Natural killer cell (primary cell): ENCODE measurements around the gene SUMF1. TPM values are rescaled to one million over a fixed set of nuclear protein-coding genes. Genes with fewer than 3 reads are reported as not detected.
A peak's percentile ranks its signal among the peaks of the same experiment; 100 is the strongest.

Experiments
- ATAC-seq, 3 donors: fragments of 150-1000 bp in 2 of 3; fragments of 200-7000 bp in 1 of 3; cut with Tn5 transposase; 1 replicate in 1 of 3; 2 replicates in 2 of 3; pipeline ENCODE4 v1.10.0; 2021; ENCODE audit warnings: mild to moderate bottlenecking in 2 of 3, moderate library complexity in 2 of 3
- DNase-seq, 2 donors: peaks; one replicate each; pipeline versions ENCODE4 v3.0.0 to v3.0.0-alpha.2; 2013 to 2021; ENCODE audit warnings: mixed read lengths in 1 of 2
- H3K27ac ChIP-seq: one replicate; pipeline ENCODE4 v1.5.1; 2013; ENCODE audit warnings: mild to moderate bottlenecking, low read length
- H3K27me3 ChIP-seq: one replicate; pipeline ENCODE4 v1.6.1; 2013; ENCODE audit warnings: low read length; ENCODE audit not compliant: control insufficient read depth, insufficient read depth
- H3K36me3 ChIP-seq: one replicate; pipeline ENCODE4 v1.6.1; 2013; ENCODE audit warnings: low read length; ENCODE audit not compliant: control insufficient read depth, insufficient read depth
- H3K4me1 ChIP-seq: one replicate; pipeline ENCODE4 v1.6.1; 2013; ENCODE audit warnings: low read length; ENCODE audit not compliant: control insufficient read depth, insufficient read depth
- H3K4me3 ChIP-seq: one replicate; pipeline ENCODE4 v1.5.1; 2013; ENCODE audit warnings: low read length
- H3K9me3 ChIP-seq: one replicate; pipeline ENCODE4 v1.6.1; 2013; ENCODE audit warnings: low read length; ENCODE audit not compliant: control insufficient read depth, insufficient read depth
- H3K27ac Mint-ChIP-seq, 2 donors: one replicate each; pipeline ENCODE4 v1.8.0; 2022; ENCODE audit warnings: mild to moderate bottlenecking in 2 of 2, mixed read lengths in 2 of 2, moderate library complexity in 1 of 2
- H3K27me3 Mint-ChIP-seq, 2 donors: one replicate each; pipeline ENCODE4 v1.8.0; 2022; ENCODE audit warnings: low read depth in 2 of 2, mixed read lengths in 2 of 2
- H3K36me3 Mint-ChIP-seq: one replicate; pipeline ENCODE4 v1.8.0; 2022; ENCODE audit warnings: mixed read lengths
- H3K4me1 Mint-ChIP-seq, 2 donors: one replicate each; pipeline ENCODE4 v1.8.0; 2022; ENCODE audit warnings: mixed read lengths in 2 of 2
- H3K4me3 Mint-ChIP-seq: one replicate; pipeline ENCODE4 v1.8.0; 2022; ENCODE audit warnings: mild to moderate bottlenecking, moderate library complexity, mixed read lengths
- H3K9me3 Mint-ChIP-seq, 2 donors: one replicate each; pipeline ENCODE4 v1.8.0; 2022; ENCODE audit warnings: mixed read lengths in 2 of 2
- CTCF ChIP-seq: fragments of 200-600 bp; IDR thresholded peaks from one replicate; pipeline ENCODE4 v1.8.0; 2022; ENCODE audit warnings: antibody characterized with exemption
- WGBS: methylation state at CpG from one replicate; pipeline ENCODE4 v1.1.7; 2013; ENCODE audit warnings: missing lambda C conversion rate; ENCODE audit not compliant: insufficient coverage; 5-methylcytosine and 5-hydroxymethylcytosine counted together
- intact Hi-C: fragments of 100-400 bp; cut with micrococcal nuclease; formaldehyde crosslinking; loops from one replicate; pipeline ENCODE4 v1.14.2; 2022
- total RNA-seq, 4 donors: library from RNA; stranded (reverse); fragments of 120-200 nt in 1 of 4; gene quantifications; one replicate each; pipeline versions ENCODE4 v1.2.3 to v1.2.4, GENCODE V29; 2013 to 2022

SUMF1 gene
- total RNA-seq, 3 donors from 2014 or later (not counting 1 experiment from before 2014, with no cell fraction given), result 16.3 to 19.8 (median 19.3) TPM

GRCh38 chr3:4440951-4441350, 26.1 kb downstream of the SUMF1 start:
- Mint-ChIP-seq H3K4me1 (peaks cover 0 to 4% of the 10 kb centered on the region in 2 donors), H3K27ac (no peak overlapping the region), H3K4me3 (no peak overlapping the region), H3K27me3 (no peaks in the 10 kb centered on the region), H3K9me3 (no peaks in the 10 kb centered on the region), H3K36me3 (peaks cover 7% of the 10 kb centered on the region)
- DNase-seq (no peak), ATAC-seq (no peak)
- TF ChIP-seq CTCF, result no peak
- WGBS, result 82% methylated on average over 6 of the region's 6 CpGs
- peaks cover 14% of the 10 kb centered on the region for H3K36me3 ChIP-seq
- no peak overlapping the region for H3K27ac ChIP-seq
- no peaks in the 10 kb centered on the region for H3K27me3 ChIP-seq
- no peak overlapping the region for H3K4me3 ChIP-seq
- intact Hi-C loops, result no loop called here
- no peaks in the 10 kb centered on the region for H3K9me3 ChIP-seq
- no peaks in the 10 kb centered on the region for H3K4me1 ChIP-seq

GRCh38 chr3:4438296-4438695, 28.8 kb downstream of the SUMF1 start:
- Histone ChIP-seq H3K27me3 (no peaks in the 10 kb centered on the region), H3K27ac (no peak overlapping the region), H3K9me3 (no peaks in the 10 kb centered on the region), H3K4me3 (no peak overlapping the region), H3K4me1 (no peaks in the 10 kb centered on the region), H3K36me3 (peaks cover 6% of the 10 kb centered on the region)
- no peak for ATAC-seq
- intact Hi-C loops, result no loop called here
- peaks cover 10% of the 10 kb centered on the region for H3K36me3 Mint-ChIP-seq
- DNase-seq, result no peak
- H3K9me3 Mint-ChIP-seq, result no peaks in the 10 kb centered on the region
- peaks cover 0 to 4% of the 10 kb centered on the region in 2 donors for H3K4me1 Mint-ChIP-seq
- H3K27me3 Mint-ChIP-seq, result no peaks in the 10 kb centered on the region
- TF ChIP-seq CTCF, result no peak
- H3K4me3 Mint-ChIP-seq, result no peak overlapping the region
- no CpG with 5 or more reads among the region's 1 CpG for WGBS
- H3K27ac Mint-ChIP-seq, result no peak overlapping the region

- Mint-ChIP-seq H3K4me1 (peaks cover under 1 to 12% of the 10 kb centered on the region in 2 donors), H3K9me3 (no peaks in the 10 kb centered on the region), H3K4me3 (no peak overlapping the region), H3K27me3 (no peaks in the 10 kb centered on the region), H3K36me3 (peaks cover 6% of the 10 kb centered on the region), H3K27ac (peak overlapping the region in 1 of 2 donors; percentile 25)
- TF ChIP-seq CTCF, result no peak
- Histone ChIP-seq H3K27me3 (no peaks in the 10 kb centered on the region), H3K4me1 (no peaks in the 10 kb centered on the region), H3K4me3 (no peak overlapping the region), H3K36me3 (peaks cover 2% of the 10 kb centered on the region), H3K9me3 (no peaks in the 10 kb centered on the region), H3K27ac (no peak overlapping the region)
- intact Hi-C loops, result no loop called here
- DNase-seq (no peak), ATAC-seq (no peak)
These were observed 34.8 kb downstream of the SUMF1 start for GRCh38 chr3:4432259-4432658.

GRCh38 chr3:4429648-4430350, 37.3 kb downstream of the SUMF1 start:
- Histone ChIP-seq H3K4me1 (no peaks in the 10 kb centered on the region), H3K27me3 (no peaks in the 10 kb centered on the region), H3K9me3 (no peaks in the 10 kb centered on the region), H3K27ac (no peak overlapping the region), H3K4me3 (no peak overlapping the region), H3K36me3 (peaks cover 2% of the 10 kb centered on the region)
- no peaks in the 10 kb centered on the region for H3K27me3 Mint-ChIP-seq
- no peak for ATAC-seq
- intact Hi-C loops, result no loop called here
- no peak overlapping the region for H3K4me3 Mint-ChIP-seq
- peaks cover 17 to 28% of the 10 kb centered on the region in 2 donors for H3K4me1 Mint-ChIP-seq
- H3K36me3 Mint-ChIP-seq, result peaks cover 6% of the 10 kb centered on the region
- H3K9me3 Mint-ChIP-seq, result no peaks in the 10 kb centered on the region
- no peak for TF ChIP-seq CTCF
- DNase-seq, result no peak
- H3K27ac Mint-ChIP-seq, result no peak overlapping the region
- WGBS, result 94% methylated on average over 4 of the region's 6 CpGs
